ENCODE results near the gene RETREG1. TPM values are rescaled to one million over a fixed set of nuclear protein-coding genes. Genes with fewer than 3 reads are reported as not detected.
A peak's percentile ranks its signal among the peaks of the same experiment; 100 is the strongest.
"Not testable (repeated sequence)": the region's sequence is repeated elsewhere in the genome, so short reads cannot be mapped to it uniquely, and the experiment has no call there.

Gene RETREG1
- total RNA-seq, 1 experiment from 2014 or later: not detected

GRCh38 chr5:16565118-16565517, 51.7 kb downstream of the RETREG1 start:
- in situ Hi-C loops (cut with HindIII; ENCODE audit: low sequenced_read_pairs): no loop called here
- no peak for DNase-seq (ENCODE audit: low spot score)

GRCh38 chr5:16564248-16564867, 52.4 kb downstream of the RETREG1 start:
- DNase-seq (ENCODE audit: low spot score): no peak
- in situ Hi-C loops (cut with HindIII; ENCODE audit: low sequenced_read_pairs): no loop called here

- DNase-seq (ENCODE audit: low spot score): no peak
Observed at GRCh38 chr5:16563686-16564085, 53.1 kb downstream of the RETREG1 start.

GRCh38 chr5:16561660-16562059, 55.1 kb downstream of the RETREG1 start:
- in situ Hi-C loops (cut with HindIII; ENCODE audit: low sequenced_read_pairs): no loop called here
- no peak for DNase-seq (ENCODE audit: low spot score)

More at GRCh38 chr5:16563686-16564085, 53.1 kb downstream of the RETREG1 start:
- in situ Hi-C loops (cut with HindIII; ENCODE audit: low sequenced_read_pairs): no loop called here

- in situ Hi-C loops (cut with HindIII; ENCODE audit: low sequenced_read_pairs): no loop called here
- DNase-seq (ENCODE audit: low spot score): peak; percentile 35
Observed at GRCh38 chr5:16559702-16560101, 57.1 kb downstream of the RETREG1 start.

- in situ Hi-C loops (cut with HindIII; ENCODE audit: low sequenced_read_pairs): no loop called here
- DNase-seq (ENCODE audit: low spot score): no peak
Observed at GRCh38 chr5:16558984-16559629, 57.7 kb downstream of the RETREG1 start.

- DNase-seq (ENCODE audit: low spot score): no peak
- in situ Hi-C loops (cut with HindIII; ENCODE audit: low sequenced_read_pairs): no loop called here
Observed at GRCh38 chr5:16557477-16557876, 59.3 kb downstream of the RETREG1 start.

GRCh38 chr5:16554110-16554509, 62.7 kb downstream of the RETREG1 start:
- DNase-seq (ENCODE audit: low spot score): no peak
- in situ Hi-C loops (cut with HindIII; ENCODE audit: low sequenced_read_pairs): no loop called here

GRCh38 chr5:16552666-16553343, 64.0 kb downstream of the RETREG1 start:
- in situ Hi-C loops (cut with HindIII; ENCODE audit: low sequenced_read_pairs): no loop called here
- DNase-seq (ENCODE audit: low spot score): peak; percentile 92

GRCh38 chr5:16551628-16552027, 65.2 kb downstream of the RETREG1 start:
- in situ Hi-C loops (cut with HindIII; ENCODE audit: low sequenced_read_pairs): no loop called here
- DNase-seq (ENCODE audit: low spot score): no peak

GRCh38 chr5:16550316-16550952, 66.4 kb downstream of the RETREG1 start:
- no peak for DNase-seq (ENCODE audit: low spot score)
- in situ Hi-C loops (cut with HindIII; ENCODE audit: low sequenced_read_pairs): no loop called here

- in situ Hi-C loops (cut with HindIII; ENCODE audit: low sequenced_read_pairs): no loop called here
Observed at GRCh38 chr5:16549491-16550206, 67.1 kb downstream of the RETREG1 start.

GRCh38 chr5:16548812-16549211, 68.0 kb downstream of the RETREG1 start:
- DNase-seq (ENCODE audit: low spot score): no peak
- in situ Hi-C loops (cut with HindIII; ENCODE audit: low sequenced_read_pairs): no loop called here

More at GRCh38 chr5:16549491-16550206, 67.1 kb downstream of the RETREG1 start:
- no peak for DNase-seq (ENCODE audit: low spot score)

GRCh38 chr5:16548115-16548514, 68.7 kb downstream of the RETREG1 start:
- in situ Hi-C loops (cut with HindIII; ENCODE audit: low sequenced_read_pairs): no loop called here
- DNase-seq (ENCODE audit: low spot score): no peak

- in situ Hi-C loops (cut with HindIII; ENCODE audit: low sequenced_read_pairs): no loop called here
- no peak for DNase-seq (ENCODE audit: low spot score)
Observed at GRCh38 chr5:16547200-16547842, 69.5 kb downstream of the RETREG1 start.

- DNase-seq (ENCODE audit: low spot score): no peak
- in situ Hi-C loops (cut with HindIII; ENCODE audit: low sequenced_read_pairs): no loop called here
Observed at GRCh38 chr5:16546732-16547131, 70.1 kb downstream of the RETREG1 start.

- no peak for DNase-seq (ENCODE audit: low spot score)
- in situ Hi-C loops (cut with HindIII; ENCODE audit: low sequenced_read_pairs): no loop called here
Observed at GRCh38 chr5:16544607-16545374, 72.0 kb downstream of the RETREG1 start.

- DNase-seq (ENCODE audit: low spot score); in situ Hi-C loops (cut with HindIII; ENCODE audit: low sequenced_read_pairs): not testable (repeated sequence)
Observed at GRCh38 chr5:16543206-16543605, 73.6 kb downstream of the RETREG1 start.
